NCI-H510A (cell line): Measurements from ENCODE around the gene MAP9.
"Not testable (repeated sequence)": the region's sequence is repeated elsewhere in the genome, so short reads cannot be mapped to it uniquely, and the experiment has no call there.

Source experiments
- DNase-seq: peaks from one replicate; lab custom pipeline; 2025; lab: John Stamatoyannopoulos, UW

Gene MAP9

GRCh38 chr4:155342142-155342541, 34.6 kb downstream of the MAP9 start:
- no peak for DNase-seq

GRCh38 chr4:155339999-155340398, 36.8 kb downstream of the MAP9 start:
- DNase-seq, result no peak

GRCh38 chr4:155339588-155339987, 37.2 kb downstream of the MAP9 start:
- no peak for DNase-seq

DNA sequence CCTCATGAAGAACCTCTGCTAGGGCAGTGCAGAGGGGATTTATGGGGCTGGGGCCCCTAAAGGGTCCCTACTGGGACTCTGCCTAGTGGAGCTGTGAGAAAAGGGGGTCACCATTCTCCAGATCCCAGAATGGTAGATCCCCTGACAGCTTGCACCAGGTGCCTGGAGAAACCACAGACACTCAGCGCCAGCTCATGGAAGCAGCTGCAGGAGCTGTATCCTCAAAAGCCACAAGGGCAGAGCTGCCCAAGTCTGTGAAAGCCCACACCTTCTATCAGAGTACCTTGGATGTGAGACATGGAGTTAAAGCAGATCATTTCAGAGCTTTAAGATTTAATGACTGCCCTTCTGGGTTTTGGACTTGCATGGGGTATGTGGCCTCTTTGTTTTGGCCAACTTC, 38.6 kb downstream of the MAP9 start:
- DNase-seq, result no peak

DNA sequence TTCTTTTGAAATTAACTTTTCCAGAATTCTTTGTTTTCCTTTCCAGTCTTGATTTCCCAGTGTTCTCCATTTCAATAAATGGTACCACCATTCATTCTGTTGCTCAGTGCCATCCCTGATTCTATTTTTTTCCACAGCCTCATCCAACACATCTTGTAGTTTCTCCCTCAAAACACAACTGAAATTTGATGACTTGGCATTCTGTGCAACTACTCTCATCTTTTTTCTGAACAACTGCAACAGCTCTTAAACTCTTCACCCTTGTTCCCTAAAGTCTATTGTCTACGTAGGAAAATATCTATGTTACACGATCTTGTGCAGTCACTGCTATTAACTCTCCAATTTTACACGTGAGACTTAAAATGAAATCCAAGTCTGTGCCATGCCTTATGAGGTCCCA, 40.5 kb downstream of the MAP9 start:
- DNase-seq, result no peak

- DNase-seq, result no peak
Measured at GRCh38 chr4:155331478-155331877, 45.3 kb downstream of the MAP9 start.

DNA sequence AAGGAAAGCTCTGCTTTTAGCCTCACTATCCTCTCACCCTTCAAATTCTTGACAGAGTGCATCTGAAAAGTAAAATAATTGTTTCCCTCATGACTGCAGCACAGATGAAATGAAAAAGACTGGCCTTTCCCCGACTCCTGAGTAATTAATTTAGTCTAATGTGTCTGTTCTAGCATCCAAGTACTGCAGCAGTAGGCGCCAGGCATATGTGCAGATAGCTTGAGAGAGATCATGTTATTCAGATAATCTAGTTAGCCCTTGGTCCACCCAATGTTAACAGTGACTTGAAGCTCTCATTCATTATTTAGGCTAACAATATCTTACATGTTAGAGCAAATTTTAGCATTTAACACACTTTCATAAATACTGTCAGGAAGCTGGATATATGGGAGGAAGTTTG, 54.0 kb downstream of the MAP9 start:
- DNase-seq, result no peak

DNA sequence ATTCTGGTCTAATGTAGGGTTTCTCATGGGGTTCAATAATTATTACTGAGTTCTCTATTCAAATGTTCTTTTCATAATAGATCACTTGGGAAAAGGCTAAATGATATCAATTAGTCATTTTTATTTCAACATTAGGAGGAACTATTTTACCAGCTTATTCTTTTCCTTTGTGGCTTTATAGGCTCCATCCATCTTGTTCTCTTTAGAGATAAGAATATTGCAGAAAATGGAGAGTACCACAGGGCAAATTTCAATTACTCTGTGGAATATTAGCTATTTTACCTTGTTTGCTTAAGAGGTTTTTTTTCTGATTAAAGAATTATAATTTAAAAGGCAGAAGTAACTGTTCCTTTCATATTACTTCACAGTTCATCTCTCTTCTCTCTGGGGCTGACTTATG, 55.8 kb downstream of the MAP9 start:
- no peak for DNase-seq

DNA sequence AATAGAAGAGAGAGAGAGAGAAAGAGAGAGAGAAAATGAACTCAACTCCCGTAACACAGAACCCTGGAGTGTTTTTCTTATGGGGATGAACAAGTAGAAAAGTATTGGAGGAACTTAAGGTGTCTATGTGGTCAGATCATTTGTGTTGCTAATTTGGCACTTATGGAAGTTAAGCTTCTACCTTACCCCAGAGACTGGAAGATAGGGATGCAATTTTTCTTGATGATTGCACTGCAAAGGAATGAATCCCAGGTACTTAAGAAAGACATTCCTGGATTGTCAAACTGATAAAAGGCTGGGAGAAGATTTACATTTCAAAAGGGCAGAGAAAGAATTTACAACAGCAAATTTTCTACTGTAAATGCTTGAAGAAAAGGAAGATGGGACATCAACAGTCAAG, 57.2 kb downstream of the MAP9 start:
- no peak for DNase-seq

DNA sequence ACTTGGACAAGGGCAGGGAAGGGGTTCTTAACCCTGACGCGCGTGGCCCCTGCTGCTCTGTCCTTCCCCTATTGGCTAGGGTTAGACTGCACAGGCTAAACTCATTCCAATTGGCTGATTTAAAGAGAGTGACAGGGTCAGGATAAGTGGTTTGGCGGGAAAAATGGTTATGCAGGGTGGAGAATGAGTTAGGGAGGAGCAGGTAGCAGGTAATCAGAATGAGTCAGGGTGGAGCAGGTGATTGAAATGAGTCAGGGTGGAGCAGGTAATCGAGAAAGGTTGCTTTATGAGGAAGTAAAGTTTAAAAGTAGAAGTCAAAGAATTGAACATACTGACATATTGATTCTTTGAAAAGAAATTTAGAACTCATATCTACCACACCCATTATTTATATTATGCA, 64.7 kb downstream of the MAP9 start:
- DNase-seq, result not testable (repeated sequence)

- DNase-seq, result no peak
Measured at GRCh38 chr4:155307731-155308277, 69.0 kb downstream of the MAP9 start.

GRCh38 chr4:155305619-155306018, 71.1 kb downstream of the MAP9 start:
- no peak for DNase-seq

GRCh38 chr4:155304375-155304774, 72.4 kb downstream of the MAP9 start:
- no peak for DNase-seq

DNA sequence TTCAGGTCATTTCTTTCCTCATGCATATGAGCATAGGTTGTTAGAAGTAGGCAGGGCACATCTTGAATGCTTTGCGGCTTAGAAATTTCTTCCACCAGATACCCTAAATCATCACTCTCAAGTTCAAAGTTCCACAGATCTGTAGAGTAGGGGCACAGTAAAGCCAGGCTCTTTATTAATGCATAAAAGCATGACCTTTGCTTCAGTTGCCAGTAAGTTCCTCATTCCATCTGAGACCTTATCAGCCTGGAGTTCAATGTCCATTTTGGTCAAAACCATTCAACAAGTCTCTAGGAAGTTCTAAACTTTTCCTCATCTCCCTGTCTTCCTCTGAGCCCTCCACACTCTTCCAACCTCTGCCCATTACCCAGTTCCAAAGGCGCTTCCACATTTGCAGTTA, 77.7 kb downstream of the MAP9 start:
- DNase-seq, result no peak
